CD14-positive monocyte (primary cell): ENCODE results near the gene WDTC1. TPM values are rescaled to one million over a fixed set of nuclear protein-coding genes. Genes with fewer than 3 reads are reported as not detected.

Experiments
- DNase-seq, 3 donors: peaks; one replicate each; pipeline ENCODE4 v3.0.0-alpha.2; 2011 to 2022
- H2AFZ ChIP-seq: 2 replicates; pipeline ENCODE4 v1.6.0; 2012; ENCODE audit warnings: mild to moderate bottlenecking, low read depth, low read length, inconsistent platforms; ENCODE audit not compliant: insufficient read depth, poor library complexity, severe bottlenecking
- H3K27ac ChIP-seq, 2 donors: 1 replicate in 1 of 2; 2 replicates in 1 of 2; pipeline ENCODE4 v1.5.1; 2012 to 2013; ENCODE audit warnings: low read length in 2 of 2, control low read depth in 1 of 2, inconsistent platforms in 1 of 2, low read depth in 1 of 2, mild to moderate bottlenecking in 1 of 2
- H3K27me3 ChIP-seq, 2 donors: one replicate each; pipeline versions ENCODE4 v1.6.0 to v1.6.1; 2011 to 2013; ENCODE audit warnings: low read length in 2 of 2; ENCODE audit not compliant: control insufficient read depth in 2 of 2, insufficient read depth in 2 of 2
- H3K36me3 ChIP-seq, 2 donors: replicated peaks in 1 of 2; 1 replicate in 1 of 2; 2 replicates in 1 of 2; pipeline versions ENCODE4 v1.5.1 to v1.6.1; 2012 to 2013; ENCODE audit warnings: low read length in 2 of 2, control low read depth in 1 of 2, inconsistent platforms in 1 of 2, mild to moderate bottlenecking in 1 of 2; ENCODE audit not compliant: insufficient read depth in 2 of 2, control insufficient read depth in 1 of 2
- H3K4me1 ChIP-seq, 2 donors: 1 replicate in 1 of 2; 2 replicates in 1 of 2; pipeline versions ENCODE4 v1.5.1 to v1.6.1; 2012 to 2013; ENCODE audit warnings: low read length in 2 of 2, control low read depth in 1 of 2, inconsistent platforms in 1 of 2, mild to moderate bottlenecking in 1 of 2, moderate library complexity in 1 of 2; ENCODE audit not compliant: insufficient read depth in 2 of 2, control insufficient read depth in 1 of 2
- H3K4me2 ChIP-seq: replicated peaks from 2 replicates; pipeline ENCODE3; 2012; ENCODE audit warnings: low read length, moderate library complexity, mild to moderate bottlenecking; ENCODE audit not compliant: poor library complexity, severe bottlenecking; ENCODE audit errors: extremely low read depth
- H3K4me3 ChIP-seq, 3 experiments: fragments of 200-600 bp in 1 of 3; sonication (generic) in 1 of 3; replicated peaks in 1 of 3; 1 replicate in 2 of 3; 2 replicates in 1 of 3; pipeline ENCODE4 v1.5.1; 2011 to 2013; ENCODE audit warnings: low read length in 3 of 3, mild to moderate bottlenecking in 3 of 3, control low read depth in 2 of 3, low read depth in 2 of 3, inconsistent platforms in 1 of 3, moderate library complexity in 1 of 3
- H3K79me2 ChIP-seq: 2 replicates; pipeline ENCODE4 v1.6.0; 2012; ENCODE audit warnings: mild to moderate bottlenecking, control low read depth, inconsistent platforms, low read length, moderate library complexity; ENCODE audit not compliant: insufficient read depth
- H3K9ac ChIP-seq: 2 replicates; pipeline ENCODE4 v1.6.0; 2017; ENCODE audit warnings: low read length, mild to moderate bottlenecking; ENCODE audit not compliant: insufficient read depth, poor library complexity, severe bottlenecking
- H3K9me3 ChIP-seq, 2 donors: replicated peaks in 1 of 2; 1 replicate in 1 of 2; 2 replicates in 1 of 2; pipeline versions ENCODE4 v1.5.1 to v1.6.1; 2012 to 2013; ENCODE audit warnings: low read length in 2 of 2, control low read depth in 1 of 2; ENCODE audit not compliant: control insufficient read depth in 1 of 2, insufficient read depth in 1 of 2
- H4K20me1 ChIP-seq: 2 replicates; pipeline ENCODE4 v1.6.0; 2012; ENCODE audit warnings: mild to moderate bottlenecking, low read length, control low read depth, moderate library complexity; ENCODE audit not compliant: insufficient read depth
- H3K27ac Mint-ChIP-seq, 7 donors: one replicate each; pipeline ENCODE4 v1.8.0; 2020; ENCODE audit warnings: mild to moderate bottlenecking in 7 of 7, mixed read lengths in 7 of 7, moderate library complexity in 6 of 7, inconsistent platforms in 2 of 7
- H3K27me3 Mint-ChIP-seq, 3 donors: one replicate each; pipeline ENCODE4 v1.8.0; 2021 to 2022; ENCODE audit warnings: low read depth in 3 of 3, mild to moderate bottlenecking in 3 of 3, mixed read lengths in 3 of 3, moderate library complexity in 3 of 3, inconsistent platforms in 1 of 3
- H3K36me3 Mint-ChIP-seq, 2 donors: one replicate each; pipeline ENCODE4 v1.8.0; 2020; ENCODE audit warnings: mixed read lengths in 2 of 2, inconsistent platforms in 1 of 2, mild to moderate bottlenecking in 1 of 2
- H3K4me1 Mint-ChIP-seq: one replicate; pipeline ENCODE4 v1.8.0; 2020; ENCODE audit warnings: mild to moderate bottlenecking, mixed read lengths
- H3K4me3 Mint-ChIP-seq, 2 donors: one replicate each; pipeline ENCODE4 v1.8.0; 2020; ENCODE audit warnings: mild to moderate bottlenecking in 2 of 2, mixed read lengths in 2 of 2, moderate library complexity in 1 of 2
- H3K9me3 Mint-ChIP-seq, 7 donors: one replicate each; pipeline ENCODE4 v1.8.0; 2020 to 2022; ENCODE audit warnings: mixed read lengths in 7 of 7, mild to moderate bottlenecking in 6 of 7, moderate library complexity in 6 of 7, inconsistent platforms in 2 of 7
- WGBS: methylation state at CpG from one replicate; pipeline ENCODE4 v1.1.5; 2013; ENCODE audit warnings: missing lambda C conversion rate; ENCODE audit not compliant: insufficient coverage; 5-methylcytosine and 5-hydroxymethylcytosine counted together
- intact Hi-C, 2 donors: fragments of 100-400 bp; cut with micrococcal nuclease; formaldehyde crosslinking; loops; one replicate each; pipeline versions ENCODE4 v1.15.0 to v1.15.1; 2023
- polyA plus RNA-seq, 3 donors: library from polyadenylated mRNA; depleted of rRNA in 1 of 3; unstranded in 2 of 3; stranded (reverse) in 1 of 3; fragments of 300-500 nt in 2 of 3; fragments of >200 nt in 1 of 3; fragmentation: Illumina TruSeq in 2 of 3; gene quantifications; 1 replicate in 2 of 3; 2 replicates in 1 of 3; pipeline ENCODE4 v1.2.3, GENCODE V29; 2012 to 2021
- TF ChIP-seq, protein P1 (sequence below): fragments of 200-600 bp; IDR thresholded peaks from one replicate; pipeline ENCODE4 v1.8.0; 2022; ENCODE audit warnings: antibody characterized with exemption, mild to moderate bottlenecking

The WDTC1 gene
- polyA plus RNA-seq, 3 donors: 2.1 to 26.6 (median 4.3) TPM

DNA sequence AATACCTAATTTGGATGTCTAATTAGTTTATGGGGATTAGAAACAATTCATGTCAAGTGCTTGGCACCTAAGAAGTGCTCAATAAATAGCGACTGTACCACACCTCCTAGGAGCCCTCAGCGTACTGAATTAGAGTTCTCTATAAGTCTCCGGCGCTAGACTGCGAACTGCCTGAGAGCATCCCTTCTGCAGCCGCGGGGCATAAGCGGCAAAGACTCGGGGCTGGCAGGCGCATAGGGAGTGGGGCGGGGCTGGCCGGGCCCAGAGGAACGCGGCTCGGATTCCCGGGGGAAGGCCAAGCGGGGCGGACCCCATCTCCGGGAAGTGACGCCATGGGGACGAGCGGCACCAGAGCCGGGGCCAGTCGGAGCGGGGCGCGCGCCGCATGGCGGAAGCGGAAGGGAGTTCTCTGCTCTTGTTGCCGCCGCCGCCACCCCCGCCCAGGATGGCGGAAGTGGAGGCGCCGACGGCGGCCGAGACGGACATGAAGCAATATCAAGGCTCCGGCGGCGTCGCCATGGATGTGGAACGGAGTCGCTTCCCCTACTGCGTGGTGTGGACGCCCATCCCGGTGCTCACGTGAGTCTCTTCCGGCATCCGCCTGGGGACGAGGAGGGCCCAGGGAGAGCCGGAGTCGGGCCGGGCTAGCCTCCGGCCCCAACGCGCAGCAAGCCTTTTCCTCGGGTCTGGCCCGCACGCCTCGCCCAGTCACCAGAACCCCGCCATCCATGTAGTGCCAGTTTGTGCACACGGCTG is 87.6 kb downstream of the WDTC1 start, which contains the start of gene TMEM222:
Gene TMEM222 (plus strand): TSS at position 351 of the 756 bp plus-strand sequence. CDS start 35 bp downstream, at position 386.
- H3K4me1 Mint-ChIP-seq: peaks cover 30% of the 10 kb centered on the region
- under 1% methylated on average over 66 of the region's 67 CpGs for WGBS
- intact Hi-C loops: loop anchor here in 1 of 2 donors (10.0 kb wide), 1 partner anchor 343 kb away; no protein-coding TSS in a partner anchor

More for the DNA sequence above, 87.6 kb downstream of the WDTC1 start, which contains the start of gene TMEM222:
- Histone ChIP-seq H2AFZ (peak within 1 kb of the TSS; percentile 83), H3K9ac (peak within 1 kb of the TSS; percentile 92), H3K27me3 (peaks cover 0 to 3% of the 10 kb centered on the region in 2 donors), H4K20me1 (peaks cover 9% of the 10 kb centered on the region), H3K27ac (peak within 1 kb of the TSS; percentile 89 to 95), H3K4me1 (peaks cover 17 to 20% of the 10 kb centered on the region in 2 donors), H3K4me3 (peak within 1 kb of the TSS; percentile 65 to 88 (median 87)), H3K79me2 (peaks cover 48% of the 10 kb centered on the region), H3K4me2 (peak within 1 kb of the TSS; percentile 87), H3K9me3 (no peaks in the 10 kb centered on the region), H3K36me3 (peaks cover 13 to 29% of the 10 kb centered on the region in 2 donors)
- Mint-ChIP-seq H3K27ac (peak within 1 kb of the TSS; percentile 97 to 99 (median 98)), H3K4me3 (peak within 1 kb of the TSS; percentile 89 to 97), H3K27me3 (peaks cover 5 to 8% (median 7%) of the 10 kb centered on the region in 3 donors), H3K36me3 (peaks cover 20 to 29% of the 10 kb centered on the region in 2 donors), H3K9me3 (no peaks in the 10 kb centered on the region)
- peak; percentile 99 for DNase-seq
- TF ChIP-seq, protein P1, sequence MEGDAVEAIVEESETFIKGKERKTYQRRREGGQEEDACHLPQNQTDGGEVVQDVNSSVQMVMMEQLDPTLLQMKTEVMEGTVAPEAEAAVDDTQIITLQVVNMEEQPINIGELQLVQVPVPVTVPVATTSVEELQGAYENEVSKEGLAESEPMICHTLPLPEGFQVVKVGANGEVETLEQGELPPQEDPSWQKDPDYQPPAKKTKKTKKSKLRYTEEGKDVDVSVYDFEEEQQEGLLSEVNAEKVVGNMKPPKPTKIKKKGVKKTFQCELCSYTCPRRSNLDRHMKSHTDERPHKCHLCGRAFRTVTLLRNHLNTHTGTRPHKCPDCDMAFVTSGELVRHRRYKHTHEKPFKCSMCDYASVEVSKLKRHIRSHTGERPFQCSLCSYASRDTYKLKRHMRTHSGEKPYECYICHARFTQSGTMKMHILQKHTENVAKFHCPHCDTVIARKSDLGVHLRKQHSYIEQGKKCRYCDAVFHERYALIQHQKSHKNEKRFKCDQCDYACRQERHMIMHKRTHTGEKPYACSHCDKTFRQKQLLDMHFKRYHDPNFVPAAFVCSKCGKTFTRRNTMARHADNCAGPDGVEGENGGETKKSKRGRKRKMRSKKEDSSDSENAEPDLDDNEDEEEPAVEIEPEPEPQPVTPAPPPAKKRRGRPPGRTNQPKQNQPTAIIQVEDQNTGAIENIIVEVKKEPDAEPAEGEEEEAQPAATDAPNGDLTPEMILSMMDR: no peak
